Measurements from ENCODE around the gene CERKL.

DNA sequence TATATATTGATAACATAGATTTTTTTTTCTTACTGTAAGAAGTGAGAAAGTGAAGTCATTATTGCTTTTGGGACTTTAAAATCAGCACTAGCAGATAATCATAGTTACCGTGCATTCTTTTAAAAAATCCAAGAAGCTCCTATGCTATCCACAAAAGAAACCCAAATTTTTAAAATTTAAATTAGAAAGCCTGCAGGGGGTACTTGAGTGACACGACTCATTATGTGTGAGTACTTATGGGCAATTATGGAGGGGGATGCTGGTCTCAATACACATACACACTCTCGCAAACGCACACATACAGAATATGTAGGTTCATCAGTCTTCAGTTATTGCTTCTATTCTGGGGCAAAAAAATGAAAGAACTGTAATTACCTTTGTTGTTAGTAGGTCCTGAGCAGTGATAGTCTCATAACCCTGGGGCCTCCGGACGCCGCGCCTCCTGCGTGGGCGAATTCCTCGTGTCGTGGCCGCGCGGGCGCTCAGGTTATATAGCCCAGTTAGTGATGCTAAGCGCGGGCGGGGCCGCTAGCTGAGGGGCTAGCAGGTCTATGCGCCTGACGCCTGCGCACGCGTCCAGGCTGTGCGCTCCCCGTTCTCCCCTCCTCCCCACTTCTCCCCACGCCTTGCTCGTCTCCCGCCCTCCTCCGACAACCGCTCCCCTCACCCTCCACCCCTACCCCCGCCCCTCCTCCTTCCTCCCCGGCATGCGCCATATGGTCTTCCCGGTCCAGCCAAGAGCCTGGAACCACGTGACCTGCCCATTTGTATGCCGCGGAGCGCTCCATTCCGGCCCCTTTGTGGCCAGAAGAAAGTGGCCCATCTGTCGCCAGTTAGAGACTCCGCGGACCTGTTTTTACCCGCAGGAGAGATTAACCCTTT is 23.4 kb upstream of the CERKL start, which contains the start of gene NEUROD1:
- no peak for TF ChIP-seq PCBP2 (optimal IDR thresholded peaks at IDR 0.05; ENCODE audit: low read depth, low read length, poor library complexity, severe bottlenecking)
- TF ChIP-seq ZNF746 (CRISPR knock-in tag; IDR thresholded peaks at IDR 0.05), result no peak
- TF ChIP-seq SKI (IDR thresholded peaks at IDR 0.05; ENCODE audit: partially characterized antibody), result no peak
- peak; percentile 26; the same call in 1 of the 2 replicates for TF ChIP-seq RAD51 (IDR thresholded peaks at IDR 0.05; ENCODE audit: borderline replicate concordance)
